Measurements from ENCODE around the gene PCSK1N. TPM values are rescaled to one million over a fixed set of nuclear protein-coding genes. Genes with fewer than 3 reads are reported as not detected.
"Not testable (repeated sequence)": the region's sequence is repeated elsewhere in the genome, so short reads cannot be mapped to it uniquely, and the experiment has no call there.

Gene PCSK1N, protein sequence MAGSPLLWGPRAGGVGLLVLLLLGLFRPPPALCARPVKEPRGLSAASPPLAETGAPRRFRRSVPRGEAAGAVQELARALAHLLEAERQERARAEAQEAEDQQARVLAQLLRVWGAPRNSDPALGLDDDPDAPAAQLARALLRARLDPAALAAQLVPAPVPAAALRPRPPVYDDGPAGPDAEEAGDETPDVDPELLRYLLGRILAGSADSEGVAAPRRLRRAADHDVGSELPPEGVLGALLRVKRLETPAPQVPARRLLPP
- 10 to 100 TPM in 2 of 5 donors, 1 to 10 TPM in 3; 5.0 to 11.4 (median 9.1) TPM for total RNA-seq
- 1.5 TPM for total RNA-seq (2013)
- total RNA-seq = 0.63 to 13.7 (median 4.3) reads per million in 29 experiments

DNA sequence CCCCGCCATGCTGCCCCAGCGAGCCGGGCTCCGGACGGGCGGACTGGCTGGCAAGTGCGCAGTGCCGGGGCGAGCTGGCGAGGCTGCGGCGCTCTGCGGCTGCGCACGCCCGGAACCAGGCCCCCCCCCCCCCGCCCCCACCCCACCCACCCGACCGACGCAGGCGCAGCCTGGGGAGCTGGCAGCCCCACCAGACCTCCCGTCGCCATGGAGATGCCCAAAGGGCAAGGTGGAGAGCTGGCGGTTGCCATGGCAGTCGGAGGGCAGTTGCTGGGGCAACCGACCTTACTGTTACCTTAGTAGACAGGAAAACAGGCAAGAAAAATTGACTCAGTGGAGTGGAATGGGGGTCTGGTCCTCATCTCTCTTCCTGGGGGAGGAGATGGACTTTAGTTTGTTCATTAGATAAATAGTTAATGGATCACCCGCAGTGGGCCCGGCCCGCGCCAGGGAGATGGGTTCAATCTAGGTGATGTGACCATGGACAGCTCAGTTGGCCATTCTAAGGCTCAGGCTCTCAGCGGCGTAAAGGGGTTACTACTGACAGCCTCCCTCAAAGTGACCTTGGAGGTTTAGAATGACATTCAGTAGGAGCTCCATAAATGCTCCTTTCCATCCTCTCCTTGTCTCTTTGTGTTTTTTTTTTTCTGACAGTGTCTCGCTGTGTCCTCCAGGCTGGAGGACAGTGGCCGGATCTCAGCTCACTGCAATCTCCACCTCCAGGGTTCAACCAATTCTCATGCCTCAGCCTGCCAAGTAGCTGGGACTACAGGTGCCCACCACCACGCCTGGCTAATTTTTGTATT lies at the start of gene PCSK1N:
Gene PCSK1N, minus strand, starts transcription at position 87 of the 806 bp plus-strand sequence. Its CDS starts 78 bp downstream, at position 9.
- peak within 1 kb of the TSS; percentile 37 to 38 for H3K4me3 ChIP-seq (ENCODE audit: control insufficient read depth in 1 of 2, extremely low read depth in 1 of 2, low read length in 1 of 2)
- no CpG with 5 or more reads among the region's 35 CpGs for WGBS (ENCODE audit: insufficient coverage)
- ChIA-PET POLR2A (interaction anchor here (0.6 to 0.7 kb wide), 2 partner anchors 31 to 90 kb away, joined by 6 to 9 read pairs; no protein-coding TSS in a partner anchor), CTCF (interaction anchor here in 1 of 2 donors (1.0 to 1.2 kb wide), 2 partner anchors 34 to 62 kb away, joined by 3 to 5 read pairs; partner anchors contain the start of genes PQBP1 and TIMM17B)
- no peaks in the 10 kb centered on the region for H3K36me3 ChIP-seq (ENCODE audit: control insufficient read depth in 2 of 2, extremely low read depth in 1 of 2, insufficient read depth in 1 of 2, low read length in 1 of 2)
- H3K27me3 Mint-ChIP-seq = peaks cover 22 to 26% of the 10 kb centered on the region in 2 donors
- DNase-seq (peak in 25 of 35 experiments; percentile 9 to 65 (median 31)), ATAC-seq (replicated peaks in 1 of 4) (peak; percentile 43 to 74 (median 59))
- peaks cover 0 to 34% of the 10 kb centered on the region in 2 experiments for H3K27me3 ChIP-seq (replicated peaks in 1 of 2; ENCODE audit: control insufficient read depth in 2 of 2, extremely low read depth in 1 of 2, insufficient read depth in 2 of 2, low read length in 1 of 2)
- peaks cover 16 to 22% (median 17%) of the 10 kb centered on the region in 3 donors for H3K4me1 Mint-ChIP-seq
- no peak within 1 kb of the TSS for H3K27ac ChIP-seq (ENCODE audit: low read length)
- peak within 1 kb of the TSS; percentile 76 to 83 (median 77) for H3K4me3 Mint-ChIP-seq
- H3K36me3 Mint-ChIP-seq = no peaks in the 10 kb centered on the region
- peaks cover 0 to 21% of the 10 kb centered on the region in 2 experiments for H3K4me1 ChIP-seq (ENCODE audit: control insufficient read depth in 1 of 2, extremely low read depth in 1 of 2, insufficient read depth in 2 of 2, low read length in 2 of 2)
- peak within 1 kb of the TSS in 1 of 2 donors; percentile 15 for H3K27ac Mint-ChIP-seq
- no peaks in the 10 kb centered on the region for H3K9me3 Mint-ChIP-seq
- H3K9me3 ChIP-seq = no peaks in the 10 kb centered on the region

DNA sequence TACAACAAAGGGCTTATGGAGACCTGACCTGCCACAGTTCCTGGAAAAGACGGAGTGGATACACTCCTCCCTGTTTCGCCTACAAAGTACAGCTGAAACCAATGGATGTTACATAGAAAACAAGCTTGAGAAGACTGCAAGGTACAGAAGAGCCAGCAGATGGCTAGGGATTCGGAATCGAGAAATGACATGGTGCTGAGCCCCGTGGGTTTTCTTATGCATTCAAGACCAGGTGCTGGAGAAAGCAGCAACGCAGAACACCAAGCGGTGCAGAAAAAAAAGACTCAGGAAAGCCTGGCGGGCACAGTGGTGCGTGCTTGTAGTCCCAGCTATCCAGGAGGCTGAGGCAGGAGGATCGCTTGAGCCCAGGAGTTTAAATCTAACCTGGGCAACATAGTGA lies 48.3 kb upstream of the PCSK1N start:
- H3K27me3 ChIP-seq (replicated peaks in 1 of 2; ENCODE audit: control insufficient read depth in 2 of 2, extremely low read depth in 1 of 2, insufficient read depth in 2 of 2, low read length in 1 of 2) = no peaks in the 10 kb centered on the region
- POLR2A ChIA-PET = interaction anchor here in 1 of 2 donors (0.6 kb wide), 1 partner anchor 58 kb away, joined by 6 read pairs; no protein-coding TSS in a partner anchor
- H3K27ac Mint-ChIP-seq = no peak overlapping the region

DNA sequence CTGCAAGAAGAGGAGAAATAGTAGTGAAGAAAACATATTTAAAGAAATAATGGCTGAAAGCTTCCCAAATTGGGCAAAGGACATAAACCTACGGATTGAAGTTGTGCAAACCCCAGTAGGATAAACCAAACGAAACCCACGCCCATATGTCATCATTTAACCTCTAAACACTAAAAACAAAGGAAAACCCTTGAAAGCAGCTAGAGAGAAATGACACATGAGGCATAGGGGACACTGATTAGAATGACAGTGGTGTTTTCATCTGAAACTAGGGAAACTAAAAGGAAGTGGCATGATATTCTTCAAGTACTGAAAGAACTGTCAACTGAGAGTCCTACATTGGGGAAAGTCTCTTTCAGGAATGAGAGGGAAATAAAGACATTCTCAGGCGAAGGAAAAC lies 41.5 kb upstream of the PCSK1N start:
- H3K36me3 ChIP-seq (ENCODE audit: control insufficient read depth in 2 of 2, extremely low read depth in 1 of 2, insufficient read depth in 1 of 2, low read length in 1 of 2); H3K27me3 Mint-ChIP-seq; H3K27ac ChIP-seq (ENCODE audit: low read length); ATAC-seq (replicated peaks in 1 of 4); H3K4me3 Mint-ChIP-seq; H3K4me3 ChIP-seq (ENCODE audit: control insufficient read depth in 1 of 2, extremely low read depth in 1 of 2, low read length in 1 of 2); POLR2A ChIA-PET; H3K9me3 Mint-ChIP-seq; H3K27ac Mint-ChIP-seq; H3K4me1 Mint-ChIP-seq; CTCF ChIA-PET; H3K36me3 Mint-ChIP-seq; H3K27me3 ChIP-seq (replicated peaks in 1 of 2; ENCODE audit: control insufficient read depth in 2 of 2, extremely low read depth in 1 of 2, insufficient read depth in 2 of 2, low read length in 1 of 2); H3K4me1 ChIP-seq (ENCODE audit: control insufficient read depth in 1 of 2, extremely low read depth in 1 of 2, insufficient read depth in 2 of 2, low read length in 2 of 2); H3K9me3 ChIP-seq; DNase-seq: not testable (repeated sequence)
- no CpG with 5 or more reads among the region's 4 CpGs for WGBS (ENCODE audit: insufficient coverage)

More for the DNA sequence above, 48.3 kb upstream of the PCSK1N start:
- Histone ChIP-seq H3K27ac (ENCODE audit: low read length) (no peak overlapping the region), H3K36me3 (ENCODE audit: control insufficient read depth in 2 of 2, extremely low read depth in 1 of 2, insufficient read depth in 1 of 2, low read length in 1 of 2) (no peaks in the 10 kb centered on the region), H3K4me1 (ENCODE audit: control insufficient read depth in 1 of 2, extremely low read depth in 1 of 2, insufficient read depth in 2 of 2, low read length in 2 of 2) (no peaks in the 10 kb centered on the region), H3K9me3 (no peaks in the 10 kb centered on the region), H3K4me3 (ENCODE audit: control insufficient read depth in 1 of 2, extremely low read depth in 1 of 2, low read length in 1 of 2) (no peak overlapping the region)
- Mint-ChIP-seq H3K4me1 (no peaks in the 10 kb centered on the region), H3K4me3 (no peak overlapping the region), H3K9me3 (no peaks in the 10 kb centered on the region), H3K36me3 (no peaks in the 10 kb centered on the region), H3K27me3 (peaks cover 0 to 6% of the 10 kb centered on the region in 2 donors)
- DNase-seq (no peak), ATAC-seq (replicated peaks in 1 of 4) (no peak)
- WGBS (ENCODE audit: insufficient coverage) = 73% methylated on average over 7 of the region's 10 CpGs
- CTCF ChIA-PET = no interaction called here

DNA sequence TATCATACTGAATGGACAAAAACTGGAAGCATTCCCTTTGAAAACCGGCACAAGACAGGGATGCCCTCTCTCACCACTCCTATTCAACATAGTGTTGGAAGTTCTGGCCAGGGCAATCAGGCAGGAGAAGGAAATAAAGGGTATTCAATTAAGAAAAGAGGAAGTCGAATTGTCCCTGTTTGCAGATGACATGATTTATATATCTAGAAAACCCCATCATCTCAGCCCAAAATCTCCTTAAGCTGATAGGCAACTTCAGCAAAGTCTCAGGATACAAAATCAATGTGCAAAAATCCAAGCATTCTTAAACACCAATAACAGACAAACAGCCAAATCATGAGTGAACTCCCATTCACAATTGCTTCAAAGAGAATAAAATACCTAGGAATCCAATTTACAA lies 36.6 kb upstream of the PCSK1N start:
- H3K4me1 Mint-ChIP-seq; H3K9me3 Mint-ChIP-seq; H3K27ac Mint-ChIP-seq; DNase-seq; ATAC-seq (replicated peaks in 1 of 4); H3K4me3 ChIP-seq (ENCODE audit: control insufficient read depth in 1 of 2, extremely low read depth in 1 of 2, low read length in 1 of 2); H3K27me3 ChIP-seq (replicated peaks in 1 of 2; ENCODE audit: control insufficient read depth in 2 of 2, extremely low read depth in 1 of 2, insufficient read depth in 2 of 2, low read length in 1 of 2); H3K36me3 ChIP-seq (ENCODE audit: control insufficient read depth in 2 of 2, extremely low read depth in 1 of 2, insufficient read depth in 1 of 2, low read length in 1 of 2); CTCF ChIA-PET; POLR2A ChIA-PET; H3K4me1 ChIP-seq (ENCODE audit: control insufficient read depth in 1 of 2, extremely low read depth in 1 of 2, insufficient read depth in 2 of 2, low read length in 2 of 2); H3K9me3 ChIP-seq; H3K27ac ChIP-seq (ENCODE audit: low read length); H3K36me3 Mint-ChIP-seq; H3K4me3 Mint-ChIP-seq: not testable (repeated sequence)
- H3K27me3 Mint-ChIP-seq = peaks cover 3 to 15% of the 10 kb centered on the region in 2 donors
- WGBS (ENCODE audit: insufficient coverage) = no CpG with 5 or more reads among the region's 2 CpGs

DNA sequence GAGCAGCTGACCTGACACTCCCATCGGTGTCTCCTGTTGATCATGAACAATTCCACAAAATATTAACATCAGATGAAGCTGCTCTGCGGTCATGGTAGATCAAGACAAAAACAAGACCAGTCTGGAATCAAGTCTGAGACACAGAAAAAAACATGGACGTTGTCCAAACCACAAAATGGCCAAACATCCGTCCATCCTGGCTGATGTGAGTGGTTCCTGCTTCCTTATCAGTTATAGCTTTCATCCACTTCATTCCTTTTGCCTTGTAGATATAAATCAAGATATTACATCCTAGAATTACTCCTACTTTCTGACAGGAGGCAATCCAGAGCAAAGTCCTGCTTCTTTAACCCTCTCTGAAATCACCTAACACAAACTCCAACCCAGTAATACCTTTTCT lies 28.8 kb upstream of the PCSK1N start:
- Mint-ChIP-seq H3K4me1 (no peaks in the 10 kb centered on the region), H3K4me3 (no peak overlapping the region), H3K27ac (no peak overlapping the region), H3K27me3 (peaks cover 2 to 34% of the 10 kb centered on the region in 2 donors), H3K9me3 (no peaks in the 10 kb centered on the region), H3K36me3 (no peaks in the 10 kb centered on the region)
- Histone ChIP-seq H3K9me3 (no peaks in the 10 kb centered on the region), H3K4me1 (ENCODE audit: control insufficient read depth in 1 of 2, extremely low read depth in 1 of 2, insufficient read depth in 2 of 2, low read length in 2 of 2) (no peaks in the 10 kb centered on the region), H3K27me3 (replicated peaks in 1 of 2; ENCODE audit: control insufficient read depth in 2 of 2, extremely low read depth in 1 of 2, insufficient read depth in 2 of 2, low read length in 1 of 2) (no peaks in the 10 kb centered on the region), H3K36me3 (ENCODE audit: control insufficient read depth in 2 of 2, extremely low read depth in 1 of 2, insufficient read depth in 1 of 2, low read length in 1 of 2) (no peaks in the 10 kb centered on the region), H3K4me3 (ENCODE audit: control insufficient read depth in 1 of 2, extremely low read depth in 1 of 2, low read length in 1 of 2) (no peak overlapping the region), H3K27ac (ENCODE audit: low read length) (no peak overlapping the region)
- ChIA-PET CTCF (no interaction called here), POLR2A (no interaction called here)
- no peak for ATAC-seq (replicated peaks in 1 of 4)
- no peak for DNase-seq
- WGBS (ENCODE audit: insufficient coverage) = no CpG with 5 or more reads among the region's 4 CpGs

DNA sequence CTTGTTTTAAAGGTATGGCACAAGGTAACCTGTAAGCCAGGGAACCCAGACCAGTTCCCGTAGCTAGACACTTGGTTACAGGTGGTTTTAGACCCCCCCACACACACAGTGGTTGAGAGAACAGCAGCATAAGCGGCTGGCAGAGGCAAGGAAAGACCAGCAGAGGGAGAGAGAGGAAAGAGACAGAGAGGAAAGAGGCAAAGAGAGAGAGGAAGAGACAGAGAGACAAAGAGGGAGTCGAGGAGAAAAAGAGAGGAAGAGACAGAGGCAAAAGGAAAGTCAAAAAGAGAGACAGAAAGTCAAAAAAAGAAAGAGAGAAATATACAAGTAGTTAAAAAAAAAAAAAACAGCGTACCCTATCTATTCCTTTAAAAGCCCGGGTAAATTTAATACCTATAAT lies 19.5 kb upstream of the PCSK1N start:
- Histone ChIP-seq H3K4me3 (ENCODE audit: control insufficient read depth in 1 of 2, extremely low read depth in 1 of 2, low read length in 1 of 2) (no peak overlapping the region), H3K27me3 (replicated peaks in 1 of 2; ENCODE audit: control insufficient read depth in 2 of 2, extremely low read depth in 1 of 2, insufficient read depth in 2 of 2, low read length in 1 of 2) (peaks cover 0 to 6% of the 10 kb centered on the region in 2 experiments), H3K27ac (ENCODE audit: low read length) (no peak overlapping the region), H3K9me3 (no peaks in the 10 kb centered on the region), H3K36me3 (ENCODE audit: control insufficient read depth in 2 of 2, extremely low read depth in 1 of 2, insufficient read depth in 1 of 2, low read length in 1 of 2) (no peaks in the 10 kb centered on the region), H3K4me1 (ENCODE audit: control insufficient read depth in 1 of 2, extremely low read depth in 1 of 2, insufficient read depth in 2 of 2, low read length in 2 of 2) (no peaks in the 10 kb centered on the region)
- peak in 1 of 35 experiments; percentile 19 for DNase-seq
- peaks cover 10 to 27% of the 10 kb centered on the region in 2 donors for H3K27me3 Mint-ChIP-seq
- H3K27ac Mint-ChIP-seq = no peak overlapping the region
- WGBS (ENCODE audit: insufficient coverage) = no CpG with 5 or more reads among the region's 5 CpGs
- H3K36me3 Mint-ChIP-seq = no peaks in the 10 kb centered on the region
- POLR2A ChIA-PET = interaction anchor here in 1 of 2 donors (0.7 kb wide), 1 partner anchor 265 kb away, joined by 3 read pairs; no protein-coding TSS in a partner anchor
- H3K4me1 Mint-ChIP-seq = peaks cover 0 to 3% (median 0%) of the 10 kb centered on the region in 3 donors
- no peaks in the 10 kb centered on the region for H3K9me3 Mint-ChIP-seq
- H3K4me3 Mint-ChIP-seq = no peak overlapping the region
- ATAC-seq (replicated peaks in 1 of 4) = no peak
- CTCF ChIA-PET = no interaction called here

All from T-cell (primary cell).